IMR-90 (cell line): ENCODE results near the gene C12orf50. TPM values are rescaled to one million over a fixed set of nuclear protein-coding genes. Genes with fewer than 3 reads are reported as not detected.

Experiments used
- ATAC-seq: fragments of 200-7000 bp; cut with Tn5 transposase; 2 replicates; pipeline ENCODE4 v1.9.1; 2020; ENCODE audit warnings: low read depth, mild to moderate bottlenecking, moderate library complexity
- BruUV-seq: library from RNA; stranded (reverse); fragments of 400-500 nt; replicated peaks from 2 replicates; lab custom pipeline; 2021; lab: Mats Ljungman, UMichigan
- CTCF ChIA-PET: fragments of 300-600 bp; formaldehyde crosslinking; extraction: SDS; loops from one replicate; lab custom pipeline; 2021; ENCODE audit warnings: antibody characterized with exemption; lab: Yijun Ruan, JAX
- POLR2A ChIA-PET: fragments of 300-600 bp; sonication (Branson Sonifier 250); formaldehyde crosslinking; loops from one replicate; lab custom pipeline; 2022; ENCODE audit warnings: antibody characterized with exemption; ENCODE audit not compliant: unreplicated experiment; lab: Charles Lee
- DNase-seq: peaks from one replicate; pipeline ENCODE4 v3.0.0; 2013
- H2AFZ ChIP-seq: replicated peaks from 2 replicates; pipeline ENCODE3; 2013; ENCODE audit warnings: low read length, mild to moderate bottlenecking; ENCODE audit not compliant: poor library complexity
- H2AK5ac ChIP-seq: 2 replicates; pipeline ENCODE4 v1.6.1; 2013; ENCODE audit warnings: low read depth, low read length, inconsistent platforms
- H2AK9ac ChIP-seq: replicated peaks from 2 replicates; pipeline ENCODE3; 2013; ENCODE audit warnings: mild to moderate bottlenecking, low read depth, low read length, moderate library complexity; ENCODE audit not compliant: poor library complexity
- H2BK120ac ChIP-seq: 2 replicates; pipeline ENCODE4 v1.6.1; 2013; ENCODE audit warnings: low read depth, low read length, inconsistent platforms
- H2BK15ac ChIP-seq: 3 replicates; pipeline ENCODE4 v1.6.1; 2013; ENCODE audit warnings: low read depth, low read length, inconsistent platforms
- H2BK20ac ChIP-seq: 2 replicates; pipeline ENCODE4 v1.6.1; 2013; ENCODE audit warnings: low read depth, mild to moderate bottlenecking, inconsistent platforms, low read length, moderate library complexity
- H2BK5ac ChIP-seq: 2 replicates; pipeline ENCODE4 v1.6.1; 2013; ENCODE audit warnings: mild to moderate bottlenecking, low read depth, low read length, inconsistent platforms; ENCODE audit not compliant: poor library complexity, severe bottlenecking
- H3K14ac ChIP-seq: replicated peaks from 2 replicates; pipeline ENCODE4 v1.6.1; 2013; ENCODE audit warnings: low read depth, low read length, inconsistent platforms
- H3K18ac ChIP-seq: 2 replicates; pipeline ENCODE4 v1.6.1; 2013; ENCODE audit warnings: low read depth, low read length, control low read depth
- H3K23ac ChIP-seq: 2 replicates; pipeline ENCODE4 v1.6.1; 2013; ENCODE audit warnings: low read depth, low read length, inconsistent platforms
- H3K27ac ChIP-seq: 2 replicates; pipeline ENCODE4 v1.5.1; 2013; ENCODE audit warnings: mild to moderate bottlenecking, control low read depth, low read length; ENCODE audit not compliant: insufficient read depth
- H3K27me3 ChIP-seq: 2 replicates; pipeline ENCODE4 v1.6.1; 2013; ENCODE audit warnings: low read length; ENCODE audit not compliant: control insufficient read depth, insufficient read depth
- H3K36me3 ChIP-seq: 2 replicates; pipeline ENCODE4 v1.6.1; 2013; ENCODE audit warnings: low read length, mixed read lengths; ENCODE audit not compliant: control insufficient read depth, insufficient read depth
- H3K4ac ChIP-seq: 2 replicates; pipeline ENCODE4 v1.6.1; 2013; ENCODE audit warnings: low read depth, low read length, inconsistent platforms
- H3K4me1 ChIP-seq: 2 replicates; pipeline ENCODE4 v1.6.1; 2013; ENCODE audit warnings: low read length, mixed read lengths; ENCODE audit not compliant: control insufficient read depth, insufficient read depth
- H3K4me2 ChIP-seq: 2 replicates; pipeline ENCODE4 v1.6.1; 2013; ENCODE audit warnings: low read depth, mild to moderate bottlenecking, control low read depth, low read length, moderate library complexity
- H3K4me3 ChIP-seq: 2 replicates; pipeline ENCODE4 v1.5.1; 2013; ENCODE audit warnings: low read depth, mild to moderate bottlenecking, control low read depth, low read length, moderate library complexity; ENCODE audit not compliant: insufficient read depth
- H3K56ac ChIP-seq: 2 replicates; pipeline ENCODE4 v1.6.1; 2013; ENCODE audit warnings: low read length, inconsistent platforms; ENCODE audit not compliant: insufficient read depth; ENCODE audit errors: extremely low read depth
- H3K79me1 ChIP-seq, 2 experiments: 2 replicates each; pipeline ENCODE4 v1.6.1; 2013; ENCODE audit warnings: low read length in 2 of 2, inconsistent platforms in 1 of 2, low read depth in 1 of 2
- H3K9ac ChIP-seq: 2 replicates; pipeline ENCODE4 v1.6.1; 2013; ENCODE audit warnings: low read depth, low read length, control low read depth
- H3K9me1 ChIP-seq: 2 replicates; pipeline ENCODE4 v1.6.1; 2013; ENCODE audit warnings: low read length, inconsistent platforms; ENCODE audit not compliant: insufficient read depth
- H3K9me3 ChIP-seq: 2 replicates; pipeline ENCODE4 v1.6.1; 2013; ENCODE audit warnings: low read length; ENCODE audit not compliant: control insufficient read depth, insufficient read depth
- H4K20me1 ChIP-seq: 2 replicates; pipeline ENCODE4 v1.6.1; 2013; ENCODE audit warnings: low read length, inconsistent platforms; ENCODE audit not compliant: insufficient read depth
- H4K5ac ChIP-seq: 2 replicates; pipeline ENCODE4 v1.6.1; 2013; ENCODE audit warnings: mild to moderate bottlenecking, low read depth, low read length, control low read depth
- H4K8ac ChIP-seq, 2 experiments: 2 replicates each; pipeline ENCODE4 v1.6.1; 2013; ENCODE audit warnings: low read depth in 2 of 2, low read length in 2 of 2, control low read depth in 1 of 2, inconsistent platforms in 1 of 2
- H4K91ac ChIP-seq: 2 replicates; pipeline ENCODE4 v1.6.1; 2013; ENCODE audit warnings: low read depth, low read length, inconsistent platforms; ENCODE audit not compliant: insufficient read depth
- BHLHE40 ChIP-seq: fragments of 150-350 bp; IDR thresholded peaks from 2 replicates; pipeline ENCODE4 v1.6.1; 2016; ENCODE audit warnings: mild to moderate bottlenecking, low read depth, low read length
- CHD1 ChIP-seq: IDR thresholded peaks from 2 replicates; pipeline ENCODE4 v1.6.1; 2012; ENCODE audit warnings: low read depth, low read length, improper control_type of control experiment
- FOS ChIP-seq: fragments of 150-350 bp; IDR thresholded peaks from 2 replicates; pipeline ENCODE4 v1.6.1; 2016; ENCODE audit warnings: low read depth, low read length
- MAFK ChIP-seq: IDR thresholded peaks from 2 replicates; pipeline ENCODE4 v1.6.1; 2012; ENCODE audit warnings: low read depth, low read length, improper control_type of control experiment
- MXI1 ChIP-seq: IDR thresholded peaks from 2 replicates; pipeline ENCODE4 v1.6.1; 2012; ENCODE audit warnings: low read depth, mild to moderate bottlenecking, low read length, moderate library complexity, borderline replicate concordance
- POLR2A ChIP-seq: IDR thresholded peaks from 2 replicates; pipeline ENCODE4 v1.6.1; 2012; ENCODE audit warnings: mild to moderate bottlenecking, low read depth, low read length
- RAD21 ChIP-seq: IDR thresholded peaks from 2 replicates; pipeline ENCODE4 v1.6.1; 2012; ENCODE audit warnings: low read length, improper control_type of control experiment
- RFX5 ChIP-seq: IDR thresholded peaks from 2 replicates; pipeline ENCODE4 v1.8.0; 2012; ENCODE audit warnings: low read depth, mild to moderate bottlenecking, low read length, moderate library complexity
- SMC3 ChIP-seq: fragments of 150-350 bp; IDR thresholded peaks from 2 replicates; pipeline ENCODE4 v1.6.1; 2016; ENCODE audit warnings: low read depth, mild to moderate bottlenecking, antibody characterized with exemption, low read length, moderate library complexity
- dilution Hi-C: fragments of 300-500 bp; cut with HindIII; formaldehyde crosslinking; loops from one replicate; pipeline ENCODE4 v1.14.3; 2018; ENCODE audit warnings: low sequenced_read_pairs; ENCODE audit not compliant: unreplicated experiment
- in situ Hi-C: fragments of 300-500 bp; cut with MboI; formaldehyde crosslinking; loops from 3 replicates; pipeline ENCODE4 v1.14.3; 2019; ENCODE audit warnings: low sequenced_read_pairs, inconsistent platforms, mixed read lengths
- intact Hi-C: fragments of 100-400 bp; cut with micrococcal nuclease; formaldehyde crosslinking; loops from 2 replicates; pipeline ENCODE4 v1.10.0; 2022
- polyA plus RNA-seq, 3 experiments: library from polyadenylated mRNA; depleted of rRNA; stranded (reverse); fragments of >200 nt; gene quantifications; 2 replicates each; pipeline ENCODE4 v1.2.3, GENCODE V29; 2012; ENCODE audit warnings: low replicate concordance in 1 of 3
- total RNA-seq: library from RNA; depleted of rRNA; stranded (reverse); fragments of >200 nt; gene quantifications from 2 replicates; pipeline ENCODE4 v1.2.3, GENCODE V29; 2012
- TF ChIP-seq, protein P1 (sequence below): conservative IDR thresholded peaks from 2 replicates; pipeline ENCODE4 v1.5.1; 2012; ENCODE audit warnings: mild to moderate bottlenecking, low read depth, low read length, improper control_type of control experiment
- TF ChIP-seq, protein P2 (sequence below): fragments of 150-350 bp; IDR thresholded peaks from 2 replicates; pipeline ENCODE4 v1.6.1; 2016; ENCODE audit warnings: low read depth, mild to moderate bottlenecking, low read length, moderate library complexity, borderline replicate concordance
- TF ChIP-seq, protein P3 (sequence below): fragments of 150-350 bp; IDR thresholded peaks from 2 replicates; pipeline ENCODE4 v1.6.1; 2017; ENCODE audit warnings: mild to moderate bottlenecking, antibody characterized with exemption, low read length, low read depth

Gene C12orf50
- total and polyA plus RNA-seq, 2 of the 4 experiments (the other 2 are of a cell fraction) = not detected

DNA sequence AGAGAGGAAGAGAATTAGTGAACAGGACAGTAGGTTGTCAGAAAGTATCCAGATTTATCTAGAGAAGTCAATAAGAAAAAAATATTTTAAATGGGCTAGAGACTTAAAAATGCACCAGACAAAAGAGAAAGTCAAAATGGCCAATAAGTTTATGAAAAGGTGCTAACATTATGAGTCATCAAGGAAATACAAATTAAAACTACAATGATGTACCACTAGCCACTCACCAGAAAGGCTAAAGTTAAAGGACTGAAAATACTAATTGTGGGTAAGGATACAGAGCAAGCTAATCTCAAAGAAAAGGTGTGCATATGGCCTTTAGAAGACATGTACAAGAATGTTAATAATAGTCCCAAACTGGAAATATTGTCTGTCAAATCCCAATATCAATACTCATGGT, 37.7 kb downstream of the C12orf50 start:
- CTCF ChIA-PET = no interaction called here
- H4K20me1 ChIP-seq = no peaks in the 10 kb centered on the region
- H3K4me3 ChIP-seq = no peak overlapping the region
- no peak overlapping the region for H2AK5ac ChIP-seq
- H3K9ac ChIP-seq = no peak overlapping the region
- intact Hi-C loops = loop anchor here (10.0 kb wide), 3 partner anchors 717 to 1727 kb away; no protein-coding TSS in a partner anchor
- no peak overlapping the region for H3K27ac ChIP-seq
- H3K9me1 ChIP-seq = 0 out of 2 replicates have a peak, but pooled peaks cover 3% of the 10 kb centered on the region
- H4K91ac ChIP-seq = no peak overlapping the region
- H3K27me3 ChIP-seq = no peaks in the 10 kb centered on the region; the same call in 1 of the 2 replicates
- ATAC-seq (no peak), DNase-seq (no peak)
- no peak overlapping the region for H3K14ac ChIP-seq
- no peak overlapping the region for H3K56ac ChIP-seq
- H3K23ac ChIP-seq = no peak overlapping the region
- BruUV-seq = no TSS peak
- H3K4me2 ChIP-seq = no peak overlapping the region
- H4K8ac ChIP-seq = no peak overlapping the region
- no peak overlapping the region for H2BK20ac ChIP-seq
- in situ Hi-C loops = no loop called here
- H2BK120ac ChIP-seq = no peak overlapping the region
- H3K36me3 ChIP-seq = no peaks in the 10 kb centered on the region
- H2BK5ac ChIP-seq = no peak overlapping the region
- TF ChIP-seq MXI1 (no peak), MAFK (no peak), POLR2A (no peak), RFX5 (no peak), SMC3 (no peak), BHLHE40 (no peak), FOS (no peak), CHD1 (no peak), RAD21 (no peak)
- TF ChIP-seq, protein P1, sequence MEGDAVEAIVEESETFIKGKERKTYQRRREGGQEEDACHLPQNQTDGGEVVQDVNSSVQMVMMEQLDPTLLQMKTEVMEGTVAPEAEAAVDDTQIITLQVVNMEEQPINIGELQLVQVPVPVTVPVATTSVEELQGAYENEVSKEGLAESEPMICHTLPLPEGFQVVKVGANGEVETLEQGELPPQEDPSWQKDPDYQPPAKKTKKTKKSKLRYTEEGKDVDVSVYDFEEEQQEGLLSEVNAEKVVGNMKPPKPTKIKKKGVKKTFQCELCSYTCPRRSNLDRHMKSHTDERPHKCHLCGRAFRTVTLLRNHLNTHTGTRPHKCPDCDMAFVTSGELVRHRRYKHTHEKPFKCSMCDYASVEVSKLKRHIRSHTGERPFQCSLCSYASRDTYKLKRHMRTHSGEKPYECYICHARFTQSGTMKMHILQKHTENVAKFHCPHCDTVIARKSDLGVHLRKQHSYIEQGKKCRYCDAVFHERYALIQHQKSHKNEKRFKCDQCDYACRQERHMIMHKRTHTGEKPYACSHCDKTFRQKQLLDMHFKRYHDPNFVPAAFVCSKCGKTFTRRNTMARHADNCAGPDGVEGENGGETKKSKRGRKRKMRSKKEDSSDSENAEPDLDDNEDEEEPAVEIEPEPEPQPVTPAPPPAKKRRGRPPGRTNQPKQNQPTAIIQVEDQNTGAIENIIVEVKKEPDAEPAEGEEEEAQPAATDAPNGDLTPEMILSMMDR = no peak
- TF ChIP-seq, protein P2, sequence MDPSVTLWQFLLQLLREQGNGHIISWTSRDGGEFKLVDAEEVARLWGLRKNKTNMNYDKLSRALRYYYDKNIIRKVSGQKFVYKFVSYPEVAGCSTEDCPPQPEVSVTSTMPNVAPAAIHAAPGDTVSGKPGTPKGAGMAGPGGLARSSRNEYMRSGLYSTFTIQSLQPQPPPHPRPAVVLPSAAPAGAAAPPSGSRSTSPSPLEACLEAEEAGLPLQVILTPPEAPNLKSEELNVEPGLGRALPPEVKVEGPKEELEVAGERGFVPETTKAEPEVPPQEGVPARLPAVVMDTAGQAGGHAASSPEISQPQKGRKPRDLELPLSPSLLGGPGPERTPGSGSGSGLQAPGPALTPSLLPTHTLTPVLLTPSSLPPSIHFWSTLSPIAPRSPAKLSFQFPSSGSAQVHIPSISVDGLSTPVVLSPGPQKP = no peak
- TF ChIP-seq, protein P3, sequence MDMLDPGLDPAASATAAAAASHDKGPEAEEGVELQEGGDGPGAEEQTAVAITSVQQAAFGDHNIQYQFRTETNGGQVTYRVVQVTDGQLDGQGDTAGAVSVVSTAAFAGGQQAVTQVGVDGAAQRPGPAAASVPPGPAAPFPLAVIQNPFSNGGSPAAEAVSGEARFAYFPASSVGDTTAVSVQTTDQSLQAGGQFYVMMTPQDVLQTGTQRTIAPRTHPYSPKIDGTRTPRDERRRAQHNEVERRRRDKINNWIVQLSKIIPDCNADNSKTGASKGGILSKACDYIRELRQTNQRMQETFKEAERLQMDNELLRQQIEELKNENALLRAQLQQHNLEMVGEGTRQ = no peak
- no peak overlapping the region for H3K4ac ChIP-seq
- no peak overlapping the region for H2AFZ ChIP-seq
- POLR2A ChIA-PET = no interaction called here
- H3K4me1 ChIP-seq = no peaks in the 10 kb centered on the region
- no peak overlapping the region for H2BK15ac ChIP-seq
- no peaks in the 10 kb centered on the region for H3K9me3 ChIP-seq
- dilution Hi-C loops = no loop called here
- no peak overlapping the region for H3K18ac ChIP-seq
- H4K5ac ChIP-seq = no peak overlapping the region
- no peak overlapping the region for H2AK9ac ChIP-seq
- no peaks in the 10 kb centered on the region for H3K79me1 ChIP-seq
